ENCODE data around the gene DDX39A. TPM values are rescaled to one million over a fixed set of nuclear protein-coding genes. Genes with fewer than 3 reads are reported as not detected.

The DDX39A gene
- total and polyA plus RNA-seq, 2 of the 13 experiments (the other 11 are each of a cell fraction or from before 2014, with no cell fraction given) = 34.6 to 90.4 TPM

- no peak for TF ChIP-seq ZBTB38 (CRISPR knock-in tag; IDR thresholded peaks at IDR 0.05)
- no peak for TF ChIP-seq CAMTA2 (CRISPR knock-in tag; IDR thresholded peaks at IDR 0.05; ENCODE audit: borderline replicate concordance)
- no peak for TF ChIP-seq ZNF724P (CRISPR knock-in tag; IDR thresholded peaks at IDR 0.05; ENCODE audit: borderline replicate concordance)
- TF ChIP-seq MAFF (IDR thresholded peaks at IDR 0.05; ENCODE audit: low read depth, low read length) = no peak
- no peak for TF ChIP-seq PHF5A (CRISPR knock-in tag; IDR thresholded peaks at IDR 0.05; ENCODE audit: low read depth, unreplicated experiment)
- no peak for TF ChIP-seq ZSCAN20 (CRISPR knock-in tag; IDR thresholded peaks at IDR 0.05; ENCODE audit: borderline replicate concordance)
- TF ChIP-seq POLR2AphosphoS5 (IDR thresholded peaks at IDR 0.05; ENCODE audit: low read depth, low read length) = peak; percentile 33; the same call in 1 of the 2 replicates
- TF ChIP-seq, protein P1, sequence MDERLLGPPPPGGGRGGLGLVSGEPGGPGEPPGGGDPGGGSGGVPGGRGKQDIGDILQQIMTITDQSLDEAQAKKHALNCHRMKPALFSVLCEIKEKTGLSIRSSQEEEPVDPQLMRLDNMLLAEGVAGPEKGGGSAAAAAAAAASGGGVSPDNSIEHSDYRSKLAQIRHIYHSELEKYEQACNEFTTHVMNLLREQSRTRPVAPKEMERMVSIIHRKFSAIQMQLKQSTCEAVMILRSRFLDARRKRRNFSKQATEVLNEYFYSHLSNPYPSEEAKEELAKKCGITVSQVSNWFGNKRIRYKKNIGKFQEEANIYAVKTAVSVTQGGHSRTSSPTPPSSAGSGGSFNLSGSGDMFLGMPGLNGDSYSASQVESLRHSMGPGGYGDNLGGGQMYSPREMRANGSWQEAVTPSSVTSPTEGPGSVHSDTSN (CRISPR knock-in tag; IDR thresholded peaks at IDR 0.05) = no peak
- no peak for TF ChIP-seq AHR (CRISPR knock-in tag; IDR thresholded peaks at IDR 0.05)
- TF ChIP-seq ZSCAN22 (CRISPR knock-in tag; IDR thresholded peaks at IDR 0.05) = no peak
- TF ChIP-seq CHD2 (IDR thresholded peaks at IDR 0.05; ENCODE audit: low read depth, low read length) = no peak
- TF ChIP-seq NAIF1 (CRISPR knock-in tag; IDR thresholded peaks at IDR 0.05; ENCODE audit: borderline replicate concordance) = no peak
- TF ChIP-seq, protein P2, sequence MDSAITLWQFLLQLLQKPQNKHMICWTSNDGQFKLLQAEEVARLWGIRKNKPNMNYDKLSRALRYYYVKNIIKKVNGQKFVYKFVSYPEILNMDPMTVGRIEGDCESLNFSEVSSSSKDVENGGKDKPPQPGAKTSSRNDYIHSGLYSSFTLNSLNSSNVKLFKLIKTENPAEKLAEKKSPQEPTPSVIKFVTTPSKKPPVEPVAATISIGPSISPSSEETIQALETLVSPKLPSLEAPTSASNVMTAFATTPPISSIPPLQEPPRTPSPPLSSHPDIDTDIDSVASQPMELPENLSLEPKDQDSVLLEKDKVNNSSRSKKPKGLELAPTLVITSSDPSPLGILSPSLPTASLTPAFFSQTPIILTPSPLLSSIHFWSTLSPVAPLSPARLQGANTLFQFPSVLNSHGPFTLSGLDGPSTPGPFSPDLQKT (CRISPR knock-in tag; IDR thresholded peaks at IDR 0.05; ENCODE audit: borderline replicate concordance) = no peak
- TF ChIP-seq, protein P3, sequence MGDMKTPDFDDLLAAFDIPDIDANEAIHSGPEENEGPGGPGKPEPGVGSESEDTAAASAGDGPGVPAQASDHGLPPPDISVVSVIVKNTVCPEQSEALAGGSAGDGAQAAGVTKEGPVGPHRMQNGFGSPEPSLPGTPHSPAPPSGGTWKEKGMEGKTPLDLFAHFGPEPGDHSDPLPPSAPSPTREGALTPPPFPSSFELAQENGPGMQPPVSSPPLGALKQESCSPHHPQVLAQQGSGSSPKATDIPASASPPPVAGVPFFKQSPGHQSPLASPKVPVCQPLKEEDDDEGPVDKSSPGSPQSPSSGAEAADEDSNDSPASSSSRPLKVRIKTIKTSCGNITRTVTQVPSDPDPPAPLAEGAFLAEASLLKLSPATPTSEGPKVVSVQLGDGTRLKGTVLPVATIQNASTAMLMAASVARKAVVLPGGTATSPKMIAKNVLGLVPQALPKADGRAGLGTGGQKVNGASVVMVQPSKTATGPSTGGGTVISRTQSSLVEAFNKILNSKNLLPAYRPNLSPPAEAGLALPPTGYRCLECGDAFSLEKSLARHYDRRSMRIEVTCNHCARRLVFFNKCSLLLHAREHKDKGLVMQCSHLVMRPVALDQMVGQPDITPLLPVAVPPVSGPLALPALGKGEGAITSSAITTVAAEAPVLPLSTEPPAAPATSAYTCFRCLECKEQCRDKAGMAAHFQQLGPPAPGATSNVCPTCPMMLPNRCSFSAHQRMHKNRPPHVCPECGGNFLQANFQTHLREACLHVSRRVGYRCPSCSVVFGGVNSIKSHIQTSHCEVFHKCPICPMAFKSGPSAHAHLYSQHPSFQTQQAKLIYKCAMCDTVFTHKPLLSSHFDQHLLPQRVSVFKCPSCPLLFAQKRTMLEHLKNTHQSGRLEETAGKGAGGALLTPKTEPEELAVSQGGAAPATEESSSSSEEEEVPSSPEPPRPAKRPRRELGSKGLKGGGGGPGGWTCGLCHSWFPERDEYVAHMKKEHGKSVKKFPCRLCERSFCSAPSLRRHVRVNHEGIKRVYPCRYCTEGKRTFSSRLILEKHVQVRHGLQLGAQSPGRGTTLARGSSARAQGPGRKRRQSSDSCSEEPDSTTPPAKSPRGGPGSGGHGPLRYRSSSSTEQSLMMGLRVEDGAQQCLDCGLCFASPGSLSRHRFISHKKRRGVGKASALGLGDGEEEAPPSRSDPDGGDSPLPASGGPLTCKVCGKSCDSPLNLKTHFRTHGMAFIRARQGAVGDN (CRISPR knock-in tag; IDR thresholded peaks at IDR 0.05) = peak; percentile 30; the same call in 1 of the 2 replicates
Measured at GRCh38 chr19:14432791-14433553, 13.8 kb upstream of the DDX39A start, which contains the start of gene PKN1 (continued).
